Metanephros (tissue), 2 donors: Measurements from ENCODE around the gene METTL21A. TPM values are rescaled to one million over a fixed set of nuclear protein-coding genes. Genes with fewer than 3 reads are reported as not detected.

Experiments
- small RNA-seq: library from RNA; depleted of rRNA; stranded (forward); fragments of <200 nt; gene quantifications from one replicate; pipeline ENCODE3, GENCODE V24; 2014; ENCODE audit warnings: low replicate concordance
- total RNA-seq: library from RNA; depleted of rRNA; stranded (reverse); fragments of >200 nt; gene quantifications from one replicate; pipeline ENCODE4 v1.2.3, GENCODE V29; 2014

METTL21A gene
- total RNA-seq, result 23.5 TPM

GRCh38 chr2:207625014-207625907 is at the start of gene METTL21A:
Gene METTL21A (minus strand): TSS chr2:207625394. CDS start chr2:207624375, 1,019 bp downstream.

Small RNA genes within 50 kb of the gene (small RNA-seq; reads per million reads assigned to genes)
- not detected for gene RPS29P9

Other genes with a start within 250 kb of the METTL21A start
- 56.5 TPM for gene CREB1, start 95.4 kb downstream of the METTL21A start, total RNA-seq
- 9.2 TPM for gene CCNYL1, start 86.2 kb upstream of the METTL21A start, total RNA-seq
- 11.9 TPM for gene FZD5, start 144.5 kb upstream of the METTL21A start, total RNA-seq